Effector memory CD4-positive, alpha-beta T cell (primary cell): Measurements from ENCODE around the gene FBRSL1.

Source experiments
- DNase-seq, 3 donors: peaks; one replicate each; pipeline ENCODE4 v3.0.0-alpha.2; 2020
- H3K27ac ChIP-seq: 2 replicates; pipeline ENCODE4 v1.7.0; 2013; ENCODE audit warnings: mild to moderate bottlenecking, low read length, moderate library complexity; ENCODE audit not compliant: insufficient read depth, poor library complexity, severe bottlenecking
- H3K27me3 ChIP-seq: replicated peaks from 2 replicates; pipeline ENCODE4 v1.7.0; 2013; ENCODE audit warnings: mild to moderate bottlenecking, low read length; ENCODE audit not compliant: insufficient read depth, control insufficient read depth, poor library complexity, severe bottlenecking
- H3K36me3 ChIP-seq: 2 replicates; pipeline ENCODE4 v1.7.0; 2013; ENCODE audit warnings: mild to moderate bottlenecking, low read length, moderate library complexity; ENCODE audit not compliant: control insufficient read depth, insufficient read depth
- H3K4me1 ChIP-seq: 2 replicates; pipeline ENCODE4 v1.7.0; 2013; ENCODE audit warnings: low read length, mild to moderate bottlenecking; ENCODE audit not compliant: control insufficient read depth, insufficient read depth, poor library complexity, severe bottlenecking
- H3K4me3 ChIP-seq: 2 replicates; pipeline ENCODE4 v1.7.0; 2013; ENCODE audit warnings: low read length, low read depth, mild to moderate bottlenecking; ENCODE audit not compliant: insufficient read depth, poor library complexity, severe bottlenecking
- H3K9me3 ChIP-seq: 2 replicates; pipeline ENCODE4 v1.7.0; 2013; ENCODE audit warnings: mild to moderate bottlenecking, low read length, moderate library complexity; ENCODE audit not compliant: control insufficient read depth

Gene FBRSL1

DNA sequence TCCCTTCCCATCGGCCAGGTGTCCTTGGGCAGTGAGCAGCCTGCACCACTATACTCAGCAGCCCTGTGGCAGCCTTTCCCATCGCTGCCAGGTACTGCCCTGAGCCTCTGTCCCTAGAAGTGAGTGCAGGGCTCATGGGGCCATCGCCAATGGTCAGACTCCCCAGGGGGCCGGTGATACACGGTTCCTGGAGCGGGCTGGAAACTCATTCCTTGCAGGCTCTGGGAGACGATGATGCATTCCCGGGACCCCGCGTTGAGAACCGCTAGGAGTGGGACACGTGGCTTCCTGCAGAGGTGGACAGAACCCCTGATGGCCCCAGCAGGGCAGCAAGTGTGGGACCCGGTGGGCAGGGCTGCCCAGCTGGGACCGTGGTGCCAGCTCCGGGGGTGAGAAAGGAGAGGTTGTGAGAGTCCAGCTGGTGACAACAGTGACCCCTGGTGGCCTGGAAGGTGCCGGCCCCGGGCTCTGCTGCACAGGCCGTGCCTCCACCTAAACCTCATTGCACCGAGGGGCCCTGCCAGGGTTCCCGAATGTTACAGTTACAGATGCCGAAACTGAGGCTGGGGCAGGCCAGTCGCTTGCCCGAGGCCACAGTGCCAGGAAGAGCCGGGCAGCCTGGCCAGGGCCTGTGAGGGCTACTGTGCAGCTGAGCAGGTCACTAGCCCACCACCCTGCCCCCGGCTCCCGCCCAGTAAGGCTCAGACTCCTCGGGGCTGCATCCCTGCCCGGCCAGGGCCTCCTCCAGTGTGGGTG is 33.8 kb downstream of the FBRSL1 start:
- Histone ChIP-seq H3K4me1 (peaks cover 7% of the 10 kb centered on the region), H3K27me3 (no peaks in the 10 kb centered on the region), H3K36me3 (peaks cover 10% of the 10 kb centered on the region), H3K27ac (no peak overlapping the region), H3K4me3 (no peak overlapping the region), H3K9me3 (no peaks in the 10 kb centered on the region)
- peak; percentile 36 to 57 (median 42) for DNase-seq

DNA sequence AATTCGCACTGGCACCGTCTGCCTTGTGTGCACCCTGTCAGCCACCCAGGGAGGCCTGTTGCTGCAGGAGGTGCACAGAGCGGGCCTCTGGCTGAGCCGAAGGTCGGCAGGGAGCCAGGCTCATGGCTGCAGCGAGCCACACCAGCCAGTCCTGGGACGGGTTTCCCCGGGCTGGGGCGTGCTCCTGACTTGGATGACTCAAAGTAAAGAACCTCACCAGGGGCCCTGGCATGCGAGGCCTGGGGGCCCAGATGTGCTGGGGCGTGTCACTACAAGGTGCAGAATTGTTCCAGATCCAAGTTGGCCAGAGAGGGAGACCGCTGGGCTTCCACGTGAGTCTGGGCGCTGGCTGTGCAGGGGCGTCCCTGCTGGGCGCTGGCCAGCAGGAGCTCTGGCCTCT is 34.5 kb downstream of the FBRSL1 start:
- Histone ChIP-seq H3K4me3 (no peak overlapping the region), H3K9me3 (no peaks in the 10 kb centered on the region), H3K36me3 (peaks cover 10% of the 10 kb centered on the region), H3K27me3 (no peaks in the 10 kb centered on the region), H3K4me1 (peaks cover 7% of the 10 kb centered on the region), H3K27ac (no peak overlapping the region)
- no peak for DNase-seq

DNA sequence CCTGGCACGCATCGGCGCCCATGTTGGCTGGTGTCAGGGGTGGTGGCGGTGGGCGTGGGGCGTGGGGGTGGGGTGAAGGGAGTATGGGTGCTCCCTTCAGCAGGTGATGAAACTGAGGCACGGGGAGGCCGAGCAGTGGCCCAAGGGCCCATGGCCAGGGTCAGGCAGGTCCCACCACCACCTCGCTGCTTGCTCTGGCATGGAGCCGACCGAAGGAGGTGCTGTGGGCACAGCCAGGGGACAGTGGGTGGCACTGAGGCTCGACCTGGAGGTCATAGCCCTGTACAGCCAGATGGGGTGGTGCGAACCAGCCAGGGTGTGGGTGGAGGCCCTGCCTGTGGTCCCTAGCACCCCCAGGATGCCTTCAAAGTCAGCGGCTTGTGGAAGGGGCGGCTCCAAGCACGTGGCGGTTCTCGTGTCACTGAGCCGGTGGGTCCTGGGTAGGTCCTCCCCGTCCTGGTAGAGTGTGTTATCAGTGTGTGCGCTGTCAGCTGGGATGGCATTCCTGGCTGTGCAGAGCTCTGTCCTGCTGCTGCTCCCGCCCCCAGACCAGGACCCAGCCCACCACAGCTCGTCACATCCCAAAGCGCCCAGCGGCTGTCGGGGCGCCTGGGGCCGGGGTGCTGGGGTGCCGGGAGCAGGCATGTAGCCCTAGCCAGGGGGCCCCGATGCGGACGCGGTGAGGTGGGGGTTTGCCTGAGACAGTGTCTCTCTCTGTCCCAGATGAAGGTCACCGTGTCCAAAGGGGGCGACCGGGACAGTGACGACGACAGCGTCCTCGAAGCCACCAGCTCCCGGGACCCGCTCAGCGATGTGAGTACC is 35.3 kb downstream of the FBRSL1 start:
- H3K9me3 ChIP-seq = no peaks in the 10 kb centered on the region
- H3K4me1 ChIP-seq = peaks cover 7% of the 10 kb centered on the region
- no peaks in the 10 kb centered on the region for H3K27me3 ChIP-seq
- no peak for DNase-seq
- no peak overlapping the region for H3K4me3 ChIP-seq
- peaks cover 10% of the 10 kb centered on the region for H3K36me3 ChIP-seq
- no peak overlapping the region for H3K27ac ChIP-seq

DNA sequence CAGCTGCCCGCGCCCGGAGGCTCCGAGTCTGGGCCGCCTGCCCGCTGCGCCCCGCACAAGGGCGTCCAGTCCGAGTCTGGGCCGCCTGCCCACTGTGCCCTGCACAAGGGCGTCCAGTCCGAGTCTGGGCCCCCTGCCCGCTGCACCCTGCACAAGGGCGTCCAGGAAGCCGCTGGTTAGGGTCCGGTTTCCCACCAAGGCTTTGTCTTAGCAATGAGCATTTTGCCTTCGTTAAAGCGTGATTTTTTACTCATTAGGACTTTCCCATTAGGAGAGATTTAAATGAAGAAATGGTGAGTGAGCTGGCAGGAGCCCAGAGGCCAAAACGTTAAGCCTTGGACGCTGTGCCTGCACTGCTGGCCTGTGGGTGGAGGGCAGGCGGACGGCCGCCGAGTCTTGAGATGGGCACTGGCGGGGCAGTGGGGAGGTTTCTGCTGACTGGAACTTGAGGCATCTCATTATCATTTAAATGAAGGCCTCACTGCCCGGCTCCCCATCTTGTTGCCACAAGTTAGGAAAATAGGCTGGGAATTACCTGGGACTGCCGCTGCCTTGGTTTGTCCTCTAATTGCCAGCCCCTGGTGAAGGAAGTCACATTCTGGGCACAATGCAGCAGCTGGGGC is 36.0 kb downstream of the FBRSL1 start:
- no peaks in the 10 kb centered on the region for H3K9me3 ChIP-seq
- H3K36me3 ChIP-seq = peaks cover 10% of the 10 kb centered on the region
- H3K4me1 ChIP-seq = peaks cover 7% of the 10 kb centered on the region
- H3K27me3 ChIP-seq = no peaks in the 10 kb centered on the region
- DNase-seq = no peak
- no peak overlapping the region for H3K4me3 ChIP-seq
- H3K27ac ChIP-seq = no peak overlapping the region

DNA sequence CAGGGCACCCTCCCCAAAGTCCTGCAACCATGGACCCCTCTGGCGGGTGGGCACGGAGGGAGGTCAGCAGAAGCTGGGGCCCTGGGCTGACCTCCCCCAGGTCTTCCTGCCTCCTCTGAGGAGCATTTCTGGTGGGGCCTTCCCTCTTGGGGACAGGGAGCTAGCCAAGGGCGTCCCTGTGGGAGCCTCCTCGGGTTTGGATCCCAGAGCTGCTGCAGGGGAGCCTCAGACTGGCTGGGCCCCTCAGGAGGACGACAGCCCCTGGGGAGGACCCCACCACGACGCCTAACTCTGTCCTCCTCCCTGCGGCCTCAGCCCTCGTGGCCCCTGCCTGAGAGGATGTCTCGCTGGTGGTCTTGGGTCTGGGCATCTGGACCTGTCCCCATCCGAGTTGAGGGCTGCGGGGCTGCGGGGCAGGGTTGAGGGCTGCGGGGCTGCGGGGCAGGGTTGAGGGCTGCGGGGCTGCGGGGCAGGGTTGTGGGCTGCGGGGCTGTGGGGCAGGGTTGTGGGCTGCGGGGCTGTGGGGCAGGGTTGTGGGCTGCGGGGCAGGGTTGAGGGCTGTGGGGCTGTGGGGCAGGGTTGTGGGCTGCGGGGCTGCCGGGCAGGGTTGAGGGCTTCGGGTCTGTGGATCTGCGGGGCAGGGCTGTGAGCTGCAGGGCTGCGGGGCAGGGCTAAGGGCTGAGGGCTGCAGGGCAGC is 37.4 kb downstream of the FBRSL1 start:
- H3K27ac ChIP-seq = no peak overlapping the region
- peaks cover 10% of the 10 kb centered on the region for H3K36me3 ChIP-seq
- no peaks in the 10 kb centered on the region for H3K9me3 ChIP-seq
- no peaks in the 10 kb centered on the region for H3K27me3 ChIP-seq
- no peak overlapping the region for H3K4me3 ChIP-seq
- no peak for DNase-seq
- H3K4me1 ChIP-seq = peaks cover 7% of the 10 kb centered on the region

DNA sequence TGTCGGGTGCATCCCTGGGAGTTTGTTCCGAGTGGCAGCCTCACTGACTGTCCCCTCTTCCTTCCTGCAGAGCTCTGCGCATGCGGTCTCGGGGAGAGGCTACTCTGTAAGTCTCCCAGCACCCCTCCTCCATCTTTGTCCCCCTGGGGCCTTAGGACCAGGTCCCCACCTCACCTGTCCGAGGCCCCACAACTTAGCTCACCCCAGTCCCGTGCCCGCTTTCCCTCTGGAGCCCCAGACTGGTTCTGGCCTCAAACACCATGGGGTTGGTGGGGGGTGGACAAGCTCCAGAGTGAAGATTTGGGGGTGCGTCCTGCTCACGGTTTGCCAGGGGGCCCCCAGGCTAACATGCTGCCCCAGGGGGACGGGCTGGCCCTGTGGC is 37.9 kb downstream of the FBRSL1 start:
- Histone ChIP-seq H3K27ac (no peak overlapping the region), H3K4me1 (peaks cover 7% of the 10 kb centered on the region), H3K27me3 (no peaks in the 10 kb centered on the region), H3K36me3 (peaks cover 10% of the 10 kb centered on the region), H3K4me3 (no peak overlapping the region), H3K9me3 (no peaks in the 10 kb centered on the region)
- DNase-seq = no peak

DNA sequence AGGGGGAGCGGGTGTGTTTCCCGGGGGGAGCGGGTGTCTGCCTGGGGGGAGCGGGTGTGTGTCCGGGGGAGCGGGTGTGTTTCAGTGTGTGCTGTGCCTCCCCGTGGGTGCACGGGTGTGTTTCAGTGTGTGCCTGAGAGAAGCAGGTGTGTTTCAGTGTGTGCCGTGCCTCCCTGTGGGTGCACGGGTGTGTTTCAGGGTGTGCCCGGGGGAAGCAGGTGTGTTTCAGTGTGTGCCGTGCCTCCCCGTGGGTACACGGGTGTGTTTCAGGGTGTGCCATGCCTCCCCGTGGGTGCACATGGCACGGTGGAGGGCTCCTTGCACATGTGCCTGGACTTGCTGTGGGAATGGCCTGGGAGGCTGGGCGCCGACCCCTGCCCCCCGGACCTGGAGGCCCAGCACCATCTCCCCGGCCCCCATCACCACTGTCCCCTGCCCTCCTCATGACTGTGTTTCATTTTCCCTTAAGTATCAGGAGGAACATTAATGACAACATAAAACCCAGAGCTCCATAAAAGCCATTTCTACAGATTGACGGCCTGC is 38.7 kb downstream of the FBRSL1 start:
- Histone ChIP-seq H3K9me3 (no peaks in the 10 kb centered on the region), H3K4me1 (peaks cover 2% of the 10 kb centered on the region), H3K4me3 (no peak overlapping the region), H3K27ac (no peak overlapping the region), H3K27me3 (no peaks in the 10 kb centered on the region), H3K36me3 (peaks cover 10% of the 10 kb centered on the region)
- DNase-seq = no peak

DNA sequence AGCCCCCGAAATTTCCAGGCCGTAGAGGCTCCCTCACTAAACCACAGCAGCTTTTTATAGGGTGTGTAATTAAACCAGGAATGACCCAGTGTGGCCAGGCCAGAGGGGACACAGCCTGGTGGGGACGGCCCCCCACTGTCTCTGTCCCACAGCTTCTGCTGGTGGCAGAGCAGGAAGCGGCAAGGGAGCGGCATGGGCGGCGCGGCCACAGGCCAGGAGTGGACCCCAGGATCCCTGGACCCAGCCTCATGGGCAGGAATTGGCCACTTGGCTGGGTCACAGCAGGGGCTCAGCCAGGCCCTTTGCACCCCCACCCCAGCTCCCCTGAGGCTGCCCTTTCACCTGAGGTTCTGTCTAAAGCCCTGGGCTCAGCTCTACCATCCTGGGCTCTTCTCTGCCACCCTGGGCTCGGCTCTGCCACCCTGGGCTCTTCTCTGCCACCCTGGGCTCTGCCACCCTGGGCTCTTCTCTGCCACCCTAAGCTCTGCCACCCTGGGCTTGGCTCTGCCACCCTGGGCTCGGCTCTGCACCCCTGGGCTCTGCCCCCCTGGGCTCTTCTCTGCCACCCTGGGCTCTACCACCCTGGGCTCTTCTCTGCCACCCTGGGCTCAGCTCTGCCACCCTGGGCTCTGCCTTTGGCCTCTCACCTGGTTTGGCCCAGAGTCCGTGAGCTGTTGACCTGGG is 39.3 kb downstream of the FBRSL1 start:
- H3K9me3 ChIP-seq = no peaks in the 10 kb centered on the region
- H3K4me1 ChIP-seq = no peaks in the 10 kb centered on the region
- no peak for DNase-seq
- H3K27ac ChIP-seq = no peak overlapping the region
- no peaks in the 10 kb centered on the region for H3K27me3 ChIP-seq
- H3K36me3 ChIP-seq = peaks cover 10% of the 10 kb centered on the region
- H3K4me3 ChIP-seq = no peak overlapping the region

DNA sequence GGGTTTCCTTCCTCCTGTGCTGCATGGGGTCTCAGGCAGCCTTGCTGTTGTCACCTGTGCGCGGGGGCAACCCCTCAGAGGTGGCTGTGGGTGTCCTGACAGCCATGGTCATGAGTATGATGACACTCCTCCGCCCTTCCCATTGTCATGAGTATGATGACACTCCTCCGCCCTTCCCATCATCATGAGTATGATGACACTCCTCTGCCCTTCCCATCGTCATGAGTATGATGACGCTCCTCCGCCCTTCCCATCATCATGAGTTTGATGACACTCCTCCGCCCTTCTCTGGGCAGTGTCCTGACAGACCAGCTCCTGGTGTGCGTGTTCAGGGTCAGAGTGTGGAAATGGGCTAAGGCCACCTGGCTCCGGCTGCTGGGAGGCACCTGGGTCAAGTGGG is 40.0 kb downstream of the FBRSL1 start:
- DNase-seq = no peak
- Histone ChIP-seq H3K27me3 (no peaks in the 10 kb centered on the region), H3K27ac (no peak overlapping the region), H3K4me1 (no peaks in the 10 kb centered on the region), H3K36me3 (peaks cover 10% of the 10 kb centered on the region), H3K9me3 (no peaks in the 10 kb centered on the region), H3K4me3 (no peak overlapping the region)
